C4-2B (cell line): ENCODE data around the gene TRDMT1.

Source experiments
- ZFX ChIP-seq: fragments of 450-650 bp; IDR thresholded peaks from 2 replicates; pipeline ENCODE4 v1.6.1; 2017
- TF ChIP-seq, protein P1 (sequence below): fragments of 450-650 bp; conservative IDR thresholded peaks from 2 replicates; pipeline ENCODE4 v1.5.1; 2017; ENCODE audit warnings: mild to moderate bottlenecking

DNA sequence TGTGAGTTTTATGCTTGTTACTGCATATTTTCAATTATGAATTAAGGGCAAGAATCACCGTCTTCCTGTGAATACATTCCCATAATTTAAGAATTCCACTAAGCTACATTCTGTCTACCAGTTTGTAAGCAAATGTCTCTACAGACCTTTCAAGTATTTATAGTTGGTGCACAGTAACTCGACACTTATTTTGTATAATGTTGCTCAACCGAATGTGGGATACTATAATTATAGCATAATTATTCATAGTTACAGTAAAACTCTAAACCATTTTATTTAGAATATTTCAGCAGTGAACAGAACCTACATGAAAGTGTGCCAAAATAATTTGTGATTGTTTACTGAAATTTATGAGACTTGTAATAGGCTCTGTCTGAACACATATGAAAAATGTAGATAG is 54.6 kb downstream of the TRDMT1 start:
- TF ChIP-seq, protein P1, sequence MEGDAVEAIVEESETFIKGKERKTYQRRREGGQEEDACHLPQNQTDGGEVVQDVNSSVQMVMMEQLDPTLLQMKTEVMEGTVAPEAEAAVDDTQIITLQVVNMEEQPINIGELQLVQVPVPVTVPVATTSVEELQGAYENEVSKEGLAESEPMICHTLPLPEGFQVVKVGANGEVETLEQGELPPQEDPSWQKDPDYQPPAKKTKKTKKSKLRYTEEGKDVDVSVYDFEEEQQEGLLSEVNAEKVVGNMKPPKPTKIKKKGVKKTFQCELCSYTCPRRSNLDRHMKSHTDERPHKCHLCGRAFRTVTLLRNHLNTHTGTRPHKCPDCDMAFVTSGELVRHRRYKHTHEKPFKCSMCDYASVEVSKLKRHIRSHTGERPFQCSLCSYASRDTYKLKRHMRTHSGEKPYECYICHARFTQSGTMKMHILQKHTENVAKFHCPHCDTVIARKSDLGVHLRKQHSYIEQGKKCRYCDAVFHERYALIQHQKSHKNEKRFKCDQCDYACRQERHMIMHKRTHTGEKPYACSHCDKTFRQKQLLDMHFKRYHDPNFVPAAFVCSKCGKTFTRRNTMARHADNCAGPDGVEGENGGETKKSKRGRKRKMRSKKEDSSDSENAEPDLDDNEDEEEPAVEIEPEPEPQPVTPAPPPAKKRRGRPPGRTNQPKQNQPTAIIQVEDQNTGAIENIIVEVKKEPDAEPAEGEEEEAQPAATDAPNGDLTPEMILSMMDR, result no peak
- no peak for TF ChIP-seq ZFX
